ENCODE results near the gene TRIM26. TPM values are rescaled to one million over a fixed set of nuclear protein-coding genes. Genes with fewer than 3 reads are reported as not detected.

The TRIM26 gene
- total and polyA plus RNA-seq, 2 of the 13 experiments (the other 11 are each of a cell fraction or from before 2014, with no cell fraction given), result 27.1 to 38.7 TPM

- Histone ChIP-seq H3K9ac (ENCODE audit: insufficient read depth, low read depth, low read length) (peak overlapping the region; percentile 94), H3K27me3 (ENCODE audit: control insufficient read depth in 1 of 2, insufficient read depth in 2 of 2, low read length in 2 of 2) (peaks cover 0 to 2% of the 10 kb centered on the region in 2 experiments; a peak in 1 of 5 replicates), H3K4me1 (ENCODE audit: insufficient read depth, low read length) (peaks cover 62% of the 10 kb centered on the region), H2AFZ (ENCODE audit: low read length) (no peak overlapping the region), H3K36me3 (replicated peaks in 1 of 2; ENCODE audit: control insufficient read depth in 1 of 2, insufficient read depth in 2 of 2, low read length in 2 of 2) (0 out of 5 replicates have a peak, but pooled peaks cover 0 to 4% of the 10 kb centered on the region in 2 experiments), H3K27ac (ENCODE audit: extremely low read length, insufficient read depth, low read length) (no peak overlapping the region), H4K20me1 (ENCODE audit: insufficient read depth, low read length) (no peaks in the 10 kb centered on the region), H3K9me3 (ENCODE audit: low read length) (no peaks in the 10 kb centered on the region), H3K79me2 (ENCODE audit: insufficient read depth, low read length) (peaks cover 53% of the 10 kb centered on the region), H3K4me2 (ENCODE audit: low read depth, low read length) (peak overlapping the region; percentile 83), H3K4me3 (replicated peaks in 1 of 3; ENCODE audit: insufficient read depth in 1 of 3, low read depth in 2 of 3, low read length in 3 of 3) (peak overlapping the region; percentile 92 to 99 (median 95); a peak in 5 of 6 replicates)
- DNase-seq (ENCODE audit: low spot score), result no peak
- no peak for FAIRE-seq
- no TSS peak for BruUV-seq (replicated peaks)
- ChIA-PET POLR2A (no interaction called here), CTCF (ENCODE audit: low intra/inter-chr PET ratio, low total read pairs) (no interaction called here)
- in situ Hi-C loops (cut with HindIII; ENCODE audit: extremely low pct_ligation_motif_present, low pct_unique_long_range_greater_than_20kb), result no loop called here
- ATAC-seq, result no peak
- 32% methylated on average over 3 of the region's 3 CpGs for WGBS (ENCODE audit: low lambda C conversion rate)
- intact Hi-C loops (cut with micrococcal nuclease; ENCODE audit: unreplicated experiment), result no loop called here
- TF ChIP-seq ZBTB10 (CRISPR knock-in tag; IDR thresholded peaks at IDR 0.05; ENCODE audit: borderline replicate concordance) (no peak), ZNF883 (CRISPR knock-in tag; IDR thresholded peaks at IDR 0.05; ENCODE audit: not compliant biosample characterization) (no peak), USF2 (IDR thresholded peaks at IDR 0.05; ENCODE audit: low read depth, low read length) (no peak), USF2 (CRISPR knock-in tag; IDR thresholded peaks at IDR 0.05; ENCODE audit: borderline replicate concordance) (no peak), PBX2 (CRISPR knock-in tag; IDR thresholded peaks at IDR 0.05) (no peak), ZNF292 (CRISPR knock-in tag; IDR thresholded peaks at IDR 0.05; ENCODE audit: borderline replicate concordance, low read depth) (no peak), MAX (IDR thresholded peaks at IDR 0.05) (no peak), ZNF740 (CRISPR knock-in tag; IDR thresholded peaks at IDR 0.05) (no peak), AFF4 (CRISPR knock-in tag; IDR thresholded peaks at IDR 0.05) (no peak), DPF2 (CRISPR knock-in tag; IDR thresholded peaks at IDR 0.05; ENCODE audit: borderline replicate concordance, low read depth) (no peak), PCBP1 (IDR thresholded peaks at IDR 0.05; ENCODE audit: borderline replicate concordance, low read depth, low read length) (no peak), SOX5 (CRISPR knock-in tag; IDR thresholded peaks at IDR 0.05; ENCODE audit: borderline replicate concordance) (no peak)
Measured at GRCh38 chr6:30211899-30212298, 1.3 kb downstream of the TRIM26 start.
